Ovary (tissue), 3 donors: ENCODE measurements around the gene SETDB1.

Source experiments
- EP300 ChIP-seq: sonication (generic); formaldehyde crosslinking; IDR thresholded peaks from one replicate; pipeline ENCODE4 v1.6.1; 2017; ENCODE audit warnings: antibody characterized with exemption
- POLR2A ChIP-seq: fragments of 450-650 bp; IDR thresholded peaks from one replicate; pipeline ENCODE4 v1.6.1; 2017; ENCODE audit warnings: antibody characterized with exemption, mild to moderate bottlenecking, moderate library complexity
- TF ChIP-seq, protein P1 (sequence below), 3 donors: fragments of 450-650 bp in 2 of 3; fragments of 200-600 bp in 1 of 3; IDR thresholded peaks; one replicate each; pipeline versions ENCODE4 v1.5.1 to v1.8.0; 2016 to 2022; ENCODE audit warnings: antibody characterized with exemption in 3 of 3, mild to moderate bottlenecking in 1 of 3
- donor health status: DM: no; HTN: no; CAD: no.

DNA sequence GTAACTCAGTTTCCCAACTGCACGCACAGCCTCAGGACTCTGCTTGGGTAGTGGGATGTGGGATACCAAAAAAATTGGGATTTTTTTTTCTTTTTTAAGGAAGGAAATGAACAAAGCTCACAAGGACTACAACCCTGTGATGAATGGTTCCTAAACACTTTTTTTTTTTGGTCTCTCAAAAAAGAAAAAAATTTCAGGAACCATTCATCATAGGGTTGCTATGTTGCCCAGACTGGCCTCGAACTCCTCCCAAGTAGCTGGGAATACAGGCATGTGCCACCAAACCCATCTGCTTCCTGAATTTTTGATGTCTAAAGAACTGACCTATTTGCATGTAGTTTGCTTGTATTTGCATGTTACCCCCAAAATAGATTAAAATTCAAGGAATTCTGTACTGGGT lies 73.8 kb downstream of the SETDB1 start:
- TF ChIP-seq, protein P1, sequence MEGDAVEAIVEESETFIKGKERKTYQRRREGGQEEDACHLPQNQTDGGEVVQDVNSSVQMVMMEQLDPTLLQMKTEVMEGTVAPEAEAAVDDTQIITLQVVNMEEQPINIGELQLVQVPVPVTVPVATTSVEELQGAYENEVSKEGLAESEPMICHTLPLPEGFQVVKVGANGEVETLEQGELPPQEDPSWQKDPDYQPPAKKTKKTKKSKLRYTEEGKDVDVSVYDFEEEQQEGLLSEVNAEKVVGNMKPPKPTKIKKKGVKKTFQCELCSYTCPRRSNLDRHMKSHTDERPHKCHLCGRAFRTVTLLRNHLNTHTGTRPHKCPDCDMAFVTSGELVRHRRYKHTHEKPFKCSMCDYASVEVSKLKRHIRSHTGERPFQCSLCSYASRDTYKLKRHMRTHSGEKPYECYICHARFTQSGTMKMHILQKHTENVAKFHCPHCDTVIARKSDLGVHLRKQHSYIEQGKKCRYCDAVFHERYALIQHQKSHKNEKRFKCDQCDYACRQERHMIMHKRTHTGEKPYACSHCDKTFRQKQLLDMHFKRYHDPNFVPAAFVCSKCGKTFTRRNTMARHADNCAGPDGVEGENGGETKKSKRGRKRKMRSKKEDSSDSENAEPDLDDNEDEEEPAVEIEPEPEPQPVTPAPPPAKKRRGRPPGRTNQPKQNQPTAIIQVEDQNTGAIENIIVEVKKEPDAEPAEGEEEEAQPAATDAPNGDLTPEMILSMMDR (IDR thresholded peaks at IDR 0.05), result no peak
- TF ChIP-seq EP300, result no peak
- TF ChIP-seq POLR2A, result no peak
